Liver (tissue), 9 donors: Measurements from ENCODE around the gene DNAJB13. TPM values are rescaled to one million over a fixed set of nuclear protein-coding genes. Genes with fewer than 3 reads are reported as not detected.

Experiments
- DNase-seq: peaks from one replicate; pipeline ENCODE4 v3.0.0-alpha.2; 2017; ENCODE audit warnings: low spot score
- H3K27ac ChIP-seq, 2 donors: one replicate each; pipeline ENCODE4 v1.7.0; 2013; ENCODE audit warnings: inconsistent platforms in 2 of 2, low read length in 2 of 2, control low read depth in 1 of 2, low read depth in 1 of 2, mild to moderate bottlenecking in 1 of 2
- H3K27me3 ChIP-seq, 4 donors: one replicate each; pipeline versions ENCODE4 v1.6.1 to v1.7.0; 2013; ENCODE audit warnings: low read length in 3 of 4, inconsistent platforms in 1 of 4, mild to moderate bottlenecking in 1 of 4, moderate library complexity in 1 of 4; ENCODE audit not compliant: control insufficient read depth in 4 of 4, insufficient read depth in 4 of 4
- H3K36me3 ChIP-seq, 4 donors: one replicate each; pipeline versions ENCODE4 v1.6.1 to v1.7.0; 2013; ENCODE audit warnings: low read length in 3 of 4, mild to moderate bottlenecking in 3 of 4, low read depth in 1 of 4, moderate library complexity in 1 of 4; ENCODE audit not compliant: control insufficient read depth in 4 of 4, insufficient read depth in 3 of 4
- H3K4me1 ChIP-seq, 4 donors: one replicate each; pipeline versions ENCODE4 v1.6.1 to v1.7.0; 2013; ENCODE audit warnings: low read length in 3 of 4, mild to moderate bottlenecking in 3 of 4, moderate library complexity in 1 of 4; ENCODE audit not compliant: control insufficient read depth in 4 of 4, insufficient read depth in 4 of 4
- H3K4me3 ChIP-seq, 3 donors: one replicate each; pipeline versions ENCODE4 v1.6.1 to v1.7.0; 2013; ENCODE audit warnings: low read length in 3 of 3, control low read depth in 1 of 3, low read depth in 1 of 3, mild to moderate bottlenecking in 1 of 3
- H3K9ac ChIP-seq, 2 donors: one replicate each; pipeline ENCODE4 v1.7.0; 2013; ENCODE audit warnings: low read length in 2 of 2, mild to moderate bottlenecking in 2 of 2, moderate library complexity in 2 of 2, control low read depth in 1 of 2, low read depth in 1 of 2
- H3K9me3 ChIP-seq, 4 donors: one replicate each; pipeline versions ENCODE4 v1.6.1 to v1.7.0; 2013; ENCODE audit warnings: low read length in 3 of 4; ENCODE audit not compliant: control insufficient read depth in 4 of 4
- ATF3 ChIP-seq: IDR thresholded peaks from 2 replicates; pipeline ENCODE4 v1.6.1; 2016; ENCODE audit warnings: antibody characterized with exemption
- CTCF ChIP-seq: fragments of 150-350 bp; IDR thresholded peaks from 2 replicates; pipeline ENCODE4 v1.5.1; 2017; ENCODE audit warnings: improper control_type of control experiment, low read depth, low read length; ENCODE audit not compliant: missing input control
- FOXA1 ChIP-seq: IDR thresholded peaks from 2 replicates; pipeline ENCODE4 v1.6.1; 2016; ENCODE audit warnings: antibody characterized with exemption
- GABPA ChIP-seq, 2 donors: IDR thresholded peaks in 1 of 2; conservative IDR thresholded peaks in 1 of 2; 2 replicates each; pipeline ENCODE4 v1.6.1; 2016; ENCODE audit warnings: antibody characterized with exemption in 2 of 2, mild to moderate bottlenecking in 1 of 2, moderate library complexity in 1 of 2
- HNF4A ChIP-seq, 2 donors: conservative IDR thresholded peaks; 2 replicates each; pipeline ENCODE4 v1.6.1; 2016; ENCODE audit warnings: antibody characterized with exemption in 2 of 2, mild to moderate bottlenecking in 2 of 2
- HNF4G ChIP-seq: IDR thresholded peaks from 2 replicates; pipeline ENCODE4 v1.6.1; 2016; ENCODE audit warnings: antibody characterized with exemption
- JUND ChIP-seq, 2 donors: IDR thresholded peaks; 2 replicates each; pipeline ENCODE4 v1.6.1; 2016; ENCODE audit warnings: antibody characterized with exemption in 2 of 2
- MAX ChIP-seq: IDR thresholded peaks from 2 replicates; pipeline ENCODE4 v1.6.1; 2016; ENCODE audit warnings: antibody characterized with exemption
- NR2F2 ChIP-seq: IDR thresholded peaks from 2 replicates; pipeline ENCODE4 v1.6.1; 2016; ENCODE audit warnings: antibody characterized with exemption
- RAD21 ChIP-seq, 2 donors: IDR thresholded peaks; 2 replicates each; pipeline ENCODE4 v1.6.1; 2016; ENCODE audit warnings: antibody characterized with exemption in 2 of 2, mild to moderate bottlenecking in 2 of 2
- REST ChIP-seq: IDR thresholded peaks from 2 replicates; pipeline ENCODE4 v1.6.1; 2016; ENCODE audit warnings: antibody characterized with exemption, mild to moderate bottlenecking
- RXRA ChIP-seq, 2 donors: IDR thresholded peaks; 2 replicates each; pipeline ENCODE4 v1.6.1; 2017 to 2018; ENCODE audit warnings: antibody characterized with exemption in 2 of 2, mild to moderate bottlenecking in 1 of 2
- TAF1 ChIP-seq: conservative IDR thresholded peaks from 2 replicates; pipeline ENCODE4 v1.6.1; 2016; ENCODE audit warnings: antibody characterized with exemption, mild to moderate bottlenecking
- ZBTB33 ChIP-seq: IDR thresholded peaks from 2 replicates; pipeline ENCODE4 v1.6.1; 2016; ENCODE audit warnings: antibody characterized with exemption
- WGBS: extraction: QIAGEN DNeasy Blood & Tissue Kit; methylation state at CpG from one replicate; pipeline ENCODE4 v1.1.7; 2013; 5-methylcytosine and 5-hydroxymethylcytosine counted together
- polyA plus RNA-seq, 2 donors: library from polyadenylated mRNA; stranded (reverse) in 1 of 2; unstranded in 1 of 2; fragments of 200-250 nt in 1 of 2; fragments of >200 nt in 1 of 2; fragmentation: Nextera tagmentation in 1 of 2; extraction: Ambion mirVana in 1 of 2; gene quantifications; one replicate each; pipeline versions ENCODE4 v1.2.1 to v1.2.3, GENCODE V29; 2013 to 2015
- total RNA-seq, 2 donors: library from RNA; depleted of rRNA; stranded (reverse); fragments of >200 nt; gene quantifications; one replicate each; pipeline ENCODE4 v1.2.3, GENCODE V29; 2014
- donor health status: healthy.
- donor health status: healthy.
- donor health status: healthy.
- donor health status: healthy.
- donor health status: healthy.

The DNAJB13 gene
- total and polyA plus RNA-seq, 4 donors: 0.08 TPM; not detected in 3

- H3K9ac ChIP-seq: no peak overlapping the region
- H3K27ac ChIP-seq: no peak overlapping the region
- DNase-seq: no peak
- no peak overlapping the region for H3K4me3 ChIP-seq
- TF ChIP-seq HNF4G: no peak
- no peak for TF ChIP-seq MAX
- 98% methylated on average over 2 of the region's 2 CpGs for WGBS
- peaks cover 14 to 46% (median 35%) of the 10 kb centered on the region in 4 donors for H3K36me3 ChIP-seq
- no peaks in the 10 kb centered on the region for H3K9me3 ChIP-seq
- no peaks in the 10 kb centered on the region for H3K4me1 ChIP-seq
- no peaks in the 10 kb centered on the region for H3K27me3 ChIP-seq
Observed at GRCh38 chr11:73929388-73929787, 21.4 kb upstream of the DNAJB13 start.

- no peak for DNase-seq
- no peaks in the 10 kb centered on the region for H3K27me3 ChIP-seq
- H3K4me1 ChIP-seq: no peaks in the 10 kb centered on the region
- H3K36me3 ChIP-seq: peaks cover 12 to 44% (median 32%) of the 10 kb centered on the region in 4 donors
- 78% methylated on average over 7 of the region's 7 CpGs for WGBS
- no peak overlapping the region for H3K9ac ChIP-seq
- TF ChIP-seq CTCF (peak; percentile 13), ZBTB33 (no peak), RAD21 (IDR thresholded peaks at IDR 0.05) (peak; percentile 53 to 65), GABPA (IDR thresholded peaks at IDR 0.05 in 1 of 2, conservative IDR thresholded peaks at IDR 0.05 in 1 of 2) (no peak), RXRA (IDR thresholded peaks at IDR 0.05) (peak in 1 of 2 donors; percentile 27), HNF4A (conservative IDR thresholded peaks at IDR 0.05) (peak in 1 of 2 donors; percentile 37)
- no peak overlapping the region for H3K4me3 ChIP-seq
- no peaks in the 10 kb centered on the region for H3K9me3 ChIP-seq
- no peak overlapping the region for H3K27ac ChIP-seq
Observed at GRCh38 chr11:73931039-73931645, 19.7 kb upstream of the DNAJB13 start.

- WGBS: 85% methylated on average over 6 of the region's 6 CpGs
- Histone ChIP-seq H3K9me3 (no peaks in the 10 kb centered on the region), H3K27me3 (no peaks in the 10 kb centered on the region), H3K36me3 (peaks cover 9 to 39% (median 29%) of the 10 kb centered on the region in 4 donors), H3K27ac (no peak overlapping the region), H3K4me3 (no peak overlapping the region), H3K9ac (no peak overlapping the region), H3K4me1 (no peaks in the 10 kb centered on the region)
- DNase-seq: no peak
- no peak for TF ChIP-seq REST
- TF ChIP-seq RAD21 (IDR thresholded peaks at IDR 0.05): no peak
- TF ChIP-seq CTCF: no peak
- TF ChIP-seq HNF4A (conservative IDR thresholded peaks at IDR 0.05): no peak
- no peak for TF ChIP-seq TAF1
- TF ChIP-seq ATF3: no peak
- no peak for TF ChIP-seq JUND (IDR thresholded peaks at IDR 0.05)
- no peak for TF ChIP-seq RXRA (IDR thresholded peaks at IDR 0.05)
- TF ChIP-seq FOXA1: no peak
- TF ChIP-seq ZBTB33: no peak
- TF ChIP-seq NR2F2: no peak
Observed at GRCh38 chr11:73931951-73932350, 18.9 kb upstream of the DNAJB13 start.
